Measurements from ENCODE around the gene LPP. TPM values are rescaled to one million over a fixed set of nuclear protein-coding genes. Genes with fewer than 3 reads are reported as not detected.
A peak's percentile ranks its signal among the peaks of the same experiment; 100 is the strongest.

Gene LPP
- total and polyA plus RNA-seq, 2 of the 13 experiments (the other 11 are each of a cell fraction or from before 2014, with no cell fraction given): 19.2 to 29.9 TPM

DNA sequence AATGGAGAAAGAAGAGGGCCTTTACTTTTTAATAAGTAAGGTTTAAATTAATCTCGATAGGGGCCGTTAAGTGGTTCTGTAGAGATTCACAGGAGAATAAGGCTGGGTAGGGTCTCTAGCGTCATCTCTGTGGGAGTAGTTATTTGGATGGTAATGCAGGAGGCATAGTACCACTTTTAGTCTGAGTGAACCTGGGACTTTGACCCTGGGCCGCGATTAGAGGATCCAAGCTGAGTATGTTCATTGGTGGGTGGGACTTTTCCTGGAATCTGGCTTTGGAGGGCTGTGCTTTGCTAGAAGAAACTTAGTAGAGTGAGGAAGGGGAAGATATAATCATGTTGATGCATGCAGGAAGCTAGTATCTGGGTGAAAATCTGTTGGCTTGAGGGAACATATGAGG lies 4.0 kb downstream of the LPP start (continued):
- TF ChIP-seq, protein P1, sequence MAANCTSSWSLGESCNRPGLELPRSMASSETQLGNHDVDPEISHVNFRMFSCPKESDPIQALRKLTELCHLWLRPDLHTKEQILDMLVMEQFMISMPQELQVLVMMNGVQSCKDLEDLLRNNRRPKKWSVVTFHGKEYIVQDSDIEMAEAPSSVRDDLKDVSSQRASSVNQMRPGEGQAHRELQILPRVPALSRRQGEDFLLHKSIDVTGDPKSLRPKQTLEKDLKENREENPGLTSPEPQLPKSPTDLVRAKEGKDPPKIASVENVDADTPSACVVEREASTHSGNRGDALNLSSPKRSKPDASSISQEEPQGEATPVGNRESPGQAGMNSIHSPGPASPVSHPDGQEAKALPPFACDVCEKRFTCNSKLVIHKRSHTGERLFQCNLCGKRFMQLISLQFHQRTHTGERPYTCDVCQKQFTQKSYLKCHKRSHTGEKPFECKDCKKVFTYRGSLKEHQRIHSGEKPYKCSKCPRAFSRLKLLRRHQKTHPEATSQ (CRISPR knock-in tag; IDR thresholded peaks at IDR 0.05; ENCODE audit: borderline replicate concordance): no peak
- no peak for TF ChIP-seq ZNF503 (CRISPR knock-in tag; IDR thresholded peaks at IDR 0.05)
- no peak for TF ChIP-seq ZNF101 (CRISPR knock-in tag; IDR thresholded peaks at IDR 0.05; ENCODE audit: borderline replicate concordance, low read depth)
- TF ChIP-seq NFIC (IDR thresholded peaks at IDR 0.05; ENCODE audit: low read length): no peak
- TF ChIP-seq, protein P2, sequence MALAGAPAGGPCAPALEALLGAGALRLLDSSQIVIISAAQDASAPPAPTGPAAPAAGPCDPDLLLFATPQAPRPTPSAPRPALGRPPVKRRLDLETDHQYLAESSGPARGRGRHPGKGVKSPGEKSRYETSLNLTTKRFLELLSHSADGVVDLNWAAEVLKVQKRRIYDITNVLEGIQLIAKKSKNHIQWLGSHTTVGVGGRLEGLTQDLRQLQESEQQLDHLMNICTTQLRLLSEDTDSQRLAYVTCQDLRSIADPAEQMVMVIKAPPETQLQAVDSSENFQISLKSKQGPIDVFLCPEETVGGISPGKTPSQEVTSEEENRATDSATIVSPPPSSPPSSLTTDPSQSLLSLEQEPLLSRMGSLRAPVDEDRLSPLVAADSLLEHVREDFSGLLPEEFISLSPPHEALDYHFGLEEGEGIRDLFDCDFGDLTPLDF (CRISPR knock-in tag; IDR thresholded peaks at IDR 0.05): no peak
- no peak for TF ChIP-seq ZC3H4 (CRISPR knock-in tag; IDR thresholded peaks at IDR 0.05; ENCODE audit: borderline replicate concordance)
- no peak for TF ChIP-seq ZNF552 (CRISPR knock-in tag; IDR thresholded peaks at IDR 0.05; ENCODE audit: borderline replicate concordance)
- TF ChIP-seq MIXL1 (CRISPR knock-in tag; IDR thresholded peaks at IDR 0.05): 0 out of 2 replicates have a peak, but pooled peaks have one; percentile 31
- no peak for TF ChIP-seq ZNF572 (CRISPR knock-in tag; IDR thresholded peaks at IDR 0.05)
- TF ChIP-seq ZBTB7A (CRISPR knock-in tag; IDR thresholded peaks at IDR 0.05): no peak
- no peak for TF ChIP-seq MLLT10 (CRISPR knock-in tag; IDR thresholded peaks at IDR 0.05)
- TF ChIP-seq NRL (CRISPR knock-in tag; IDR thresholded peaks at IDR 0.05; ENCODE audit: borderline replicate concordance): no peak
- TF ChIP-seq ZFP82 (CRISPR knock-in tag; IDR thresholded peaks at IDR 0.05; ENCODE audit: borderline replicate concordance): no peak
- TF ChIP-seq ZNF883 (CRISPR knock-in tag; IDR thresholded peaks at IDR 0.05; ENCODE audit: not compliant biosample characterization): no peak
- TF ChIP-seq ZNF143 (CRISPR knock-in tag; IDR thresholded peaks at IDR 0.05): no peak
- no peak for TF ChIP-seq ZNF691 (CRISPR knock-in tag; IDR thresholded peaks at IDR 0.05; ENCODE audit: borderline replicate concordance, low read depth)
- TF ChIP-seq, protein P3, sequence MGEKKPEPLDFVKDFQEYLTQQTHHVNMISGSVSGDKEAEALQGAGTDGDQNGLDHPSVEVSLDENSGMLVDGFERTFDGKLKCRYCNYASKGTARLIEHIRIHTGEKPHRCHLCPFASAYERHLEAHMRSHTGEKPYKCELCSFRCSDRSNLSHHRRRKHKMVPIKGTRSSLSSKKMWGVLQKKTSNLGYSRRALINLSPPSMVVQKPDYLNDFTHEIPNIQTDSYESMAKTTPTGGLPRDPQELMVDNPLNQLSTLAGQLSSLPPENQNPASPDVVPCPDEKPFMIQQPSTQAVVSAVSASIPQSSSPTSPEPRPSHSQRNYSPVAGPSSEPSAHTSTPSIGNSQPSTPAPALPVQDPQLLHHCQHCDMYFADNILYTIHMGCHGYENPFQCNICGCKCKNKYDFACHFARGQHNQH (CRISPR knock-in tag; IDR thresholded peaks at IDR 0.05): no peak
- TF ChIP-seq YEATS2 (CRISPR knock-in tag; IDR thresholded peaks at IDR 0.05; ENCODE audit: borderline replicate concordance): peak; percentile 21; the same call in 1 of the 2 replicates
- TF ChIP-seq HNRNPL (IDR thresholded peaks at IDR 0.05; ENCODE audit: low read depth, low read length): no peak
- no peak for TF ChIP-seq ZNF367 (CRISPR knock-in tag; IDR thresholded peaks at IDR 0.05; ENCODE audit: borderline replicate concordance)
- no peak for TF ChIP-seq ZHX1 (CRISPR knock-in tag; IDR thresholded peaks at IDR 0.05; ENCODE audit: low read depth)
- no peak for TF ChIP-seq ZNF329 (CRISPR knock-in tag; IDR thresholded peaks at IDR 0.05; ENCODE audit: low read depth)
